Stimulated activated CD4-positive, alpha-beta T cell treated with anti-CD3 and anti-CD28 coated beads, Interleukin-4, amount 100 ng/mL, for 1 hour (primary cell): ENCODE data around the gene CSPG4.
"Not testable (repeated sequence)": the region's sequence is repeated elsewhere in the genome, so short reads cannot be mapped to it uniquely, and the experiment has no call there.

Source experiments
- DNase-seq: peaks from one replicate; pipeline ENCODE4 v3.0.0-alpha.2; 2020

CSPG4 gene

GRCh38 chr15:75686212-75686642, 26.4 kb downstream of the CSPG4 start:
- DNase-seq, result peak; percentile 78

- no peak for DNase-seq
These were observed 27.5 kb downstream of the CSPG4 start for GRCh38 chr15:75685195-75685594.

GRCh38 chr15:75684648-75685047, 28.0 kb downstream of the CSPG4 start:
- DNase-seq, result no peak

GRCh38 chr15:75683646-75684312, 28.9 kb downstream of the CSPG4 start:
- DNase-seq, result peak; percentile 73

DNA sequence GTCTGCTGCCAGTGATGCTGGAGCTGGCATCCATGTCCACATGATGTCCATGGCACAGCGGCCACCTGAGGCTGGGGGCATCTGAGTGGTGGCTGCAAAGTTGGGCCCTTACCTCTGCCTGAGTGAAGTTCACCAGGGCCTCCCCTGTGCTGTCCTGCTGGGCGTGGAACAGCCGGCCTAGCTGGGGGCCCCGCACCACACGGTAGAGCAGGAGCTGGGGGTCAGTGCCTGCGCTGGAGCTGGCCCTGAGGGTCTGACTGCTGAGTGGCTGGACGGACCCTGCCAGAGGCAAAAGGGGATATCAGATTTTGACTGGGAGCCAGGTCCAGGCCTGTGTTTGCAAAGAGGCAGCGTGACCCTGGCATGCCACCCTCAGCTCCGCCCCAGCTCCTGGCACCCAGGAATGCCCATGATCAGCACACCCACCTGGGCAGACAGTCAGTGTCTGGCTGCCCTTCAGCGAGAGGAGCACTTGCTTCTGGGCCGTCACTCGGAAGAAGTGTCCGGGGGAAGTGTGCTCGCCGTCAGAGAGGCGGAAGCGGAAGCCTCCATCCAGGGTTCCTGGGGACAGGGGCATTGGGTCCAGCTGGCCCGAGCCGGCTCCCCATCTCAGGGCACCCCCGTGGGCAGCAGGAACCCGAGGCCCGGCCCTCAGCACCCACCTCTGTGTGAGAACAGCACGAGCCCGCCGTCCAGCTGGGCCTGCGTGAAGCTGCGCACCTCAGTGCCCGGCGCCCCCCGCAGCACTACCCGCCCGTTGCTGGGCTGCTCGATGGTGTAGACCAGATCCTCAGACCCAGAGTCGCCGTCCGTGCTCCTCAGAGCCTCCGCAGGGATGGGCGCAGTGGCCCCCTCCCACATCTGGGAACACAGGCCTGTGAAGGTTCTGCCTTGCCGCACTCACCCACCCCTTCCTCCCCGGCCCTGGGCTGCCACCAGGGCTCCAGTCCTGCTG, 30.2 kb downstream of the CSPG4 start:
- no peak for DNase-seq

DNA sequence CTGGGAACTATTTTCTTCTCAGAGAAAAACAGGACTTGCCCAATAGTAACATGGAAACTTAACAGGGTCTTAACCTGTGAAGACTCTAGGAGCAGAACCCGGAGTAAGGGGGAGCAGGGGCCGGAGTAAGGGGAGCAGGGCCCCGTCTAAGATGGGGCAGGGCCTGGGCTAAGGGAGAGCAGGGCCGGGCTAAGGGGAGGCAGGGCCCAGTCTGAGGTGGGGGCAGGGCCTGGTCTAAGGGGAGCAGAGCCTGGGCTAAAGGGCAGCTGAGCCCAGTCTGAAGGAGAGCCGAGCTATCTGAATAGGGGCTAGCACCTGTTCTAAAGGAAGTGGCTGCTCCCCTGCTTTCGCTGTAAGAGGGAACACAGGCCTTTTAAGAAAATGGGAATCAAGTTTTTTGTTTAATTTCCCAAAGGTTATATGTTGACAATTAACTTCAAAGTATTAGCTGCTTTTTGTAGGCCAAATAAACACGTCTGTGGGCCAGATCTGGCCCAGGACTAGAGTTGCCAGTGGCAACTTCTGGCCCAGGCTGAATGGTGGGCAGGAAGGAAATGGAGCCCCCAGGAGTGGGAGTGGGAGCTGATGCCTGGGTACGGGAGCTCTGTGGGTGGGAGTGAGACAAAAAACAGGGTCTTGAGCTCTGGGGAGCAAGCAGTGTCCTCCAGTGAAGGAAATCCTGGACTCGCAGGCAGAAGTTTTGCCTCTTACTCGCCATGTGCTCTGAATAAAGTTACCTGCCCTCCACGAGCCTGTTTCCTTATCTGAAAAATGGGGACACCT, 32.5 kb downstream of the CSPG4 start:
- no peak for DNase-seq

GRCh38 chr15:75678324-75678690, 34.3 kb downstream of the CSPG4 start:
- not testable (repeated sequence) for DNase-seq

- DNase-seq, result no peak
These were observed 35.0 kb downstream of the CSPG4 start for GRCh38 chr15:75677465-75678323.

DNA sequence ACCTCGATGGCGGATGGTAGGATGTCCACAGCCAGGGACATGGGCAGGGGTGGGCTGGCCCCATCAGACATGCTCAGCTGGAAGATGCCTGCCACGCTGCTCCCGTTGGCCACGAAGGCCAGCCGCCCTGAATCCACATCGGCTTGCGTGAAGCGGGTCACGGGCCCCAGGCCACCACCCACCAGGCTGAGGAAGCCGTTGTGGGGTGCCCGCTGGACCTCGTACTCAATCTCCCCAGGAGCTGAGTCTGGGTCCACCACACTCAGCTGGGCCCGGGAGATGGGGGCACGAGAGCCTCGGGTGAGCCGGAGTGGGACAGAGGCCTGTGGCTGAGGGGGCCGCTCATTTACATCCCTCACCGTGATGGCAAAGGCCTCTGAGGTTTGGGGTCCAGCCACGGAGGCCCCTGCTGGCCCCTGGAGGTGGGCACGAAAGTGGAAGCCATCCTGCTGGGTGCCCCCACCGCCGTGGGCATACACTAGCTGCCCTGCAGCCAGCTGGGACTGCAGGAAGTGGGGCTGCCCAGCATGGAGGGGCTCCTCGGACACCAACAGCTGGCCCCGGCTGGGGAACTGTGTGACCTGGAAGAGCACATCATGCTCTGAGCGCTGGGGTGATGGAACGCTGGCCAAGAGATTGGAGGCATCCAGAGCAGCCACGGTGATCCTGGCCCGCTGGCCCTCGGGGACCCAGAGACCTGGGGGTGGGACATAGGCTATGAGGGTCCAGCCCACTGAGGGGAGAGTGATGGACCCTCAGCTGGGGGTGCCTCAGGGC, 35.8 kb downstream of the CSPG4 start:
- no peak for DNase-seq

GRCh38 chr15:75675579-75676404, 36.9 kb downstream of the CSPG4 start:
- DNase-seq, result no peak

- no peak for DNase-seq
These were observed 38.3 kb downstream of the CSPG4 start for GRCh38 chr15:75674366-75674765.

DNA sequence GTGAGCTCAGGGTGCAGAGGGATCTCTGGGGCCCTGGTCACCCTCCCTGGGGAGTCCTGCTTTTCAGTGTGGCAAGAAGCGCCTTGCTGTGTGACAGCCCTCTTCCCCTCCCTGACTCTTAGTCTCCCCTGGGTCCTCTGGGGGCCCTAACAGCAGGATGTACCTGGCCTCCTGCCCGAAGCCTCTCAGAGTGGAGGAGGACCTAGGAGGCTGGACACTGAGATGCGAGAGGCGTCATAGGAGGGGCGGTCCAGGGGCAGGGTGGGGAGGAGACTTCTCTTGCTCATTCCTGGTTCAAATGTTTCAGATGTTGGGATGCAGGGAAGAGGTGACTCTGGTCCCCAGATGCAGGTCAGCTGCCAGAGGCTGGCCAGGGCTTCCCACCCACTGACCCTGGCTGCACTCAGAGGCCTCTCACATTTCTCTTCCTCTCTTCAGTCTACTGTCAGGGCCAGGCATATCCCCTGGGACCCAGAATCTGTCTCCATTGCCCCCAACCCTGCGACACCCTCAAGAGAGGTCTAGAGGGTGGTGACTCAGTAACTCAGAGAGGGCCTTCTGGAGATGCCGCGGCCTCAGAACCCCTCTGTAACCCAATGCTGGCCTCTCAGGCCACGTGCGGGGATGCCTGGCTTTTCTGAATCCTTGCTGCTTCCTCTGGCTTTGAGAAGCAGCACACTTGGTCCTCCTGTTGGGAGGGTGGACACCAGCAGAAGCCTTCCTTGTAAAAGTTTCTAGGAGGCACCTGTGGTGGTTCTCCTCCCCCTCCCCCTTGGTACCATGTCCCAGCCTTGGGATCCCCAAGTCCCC, 39.0 kb downstream of the CSPG4 start:
- DNase-seq, result no peak

DNA sequence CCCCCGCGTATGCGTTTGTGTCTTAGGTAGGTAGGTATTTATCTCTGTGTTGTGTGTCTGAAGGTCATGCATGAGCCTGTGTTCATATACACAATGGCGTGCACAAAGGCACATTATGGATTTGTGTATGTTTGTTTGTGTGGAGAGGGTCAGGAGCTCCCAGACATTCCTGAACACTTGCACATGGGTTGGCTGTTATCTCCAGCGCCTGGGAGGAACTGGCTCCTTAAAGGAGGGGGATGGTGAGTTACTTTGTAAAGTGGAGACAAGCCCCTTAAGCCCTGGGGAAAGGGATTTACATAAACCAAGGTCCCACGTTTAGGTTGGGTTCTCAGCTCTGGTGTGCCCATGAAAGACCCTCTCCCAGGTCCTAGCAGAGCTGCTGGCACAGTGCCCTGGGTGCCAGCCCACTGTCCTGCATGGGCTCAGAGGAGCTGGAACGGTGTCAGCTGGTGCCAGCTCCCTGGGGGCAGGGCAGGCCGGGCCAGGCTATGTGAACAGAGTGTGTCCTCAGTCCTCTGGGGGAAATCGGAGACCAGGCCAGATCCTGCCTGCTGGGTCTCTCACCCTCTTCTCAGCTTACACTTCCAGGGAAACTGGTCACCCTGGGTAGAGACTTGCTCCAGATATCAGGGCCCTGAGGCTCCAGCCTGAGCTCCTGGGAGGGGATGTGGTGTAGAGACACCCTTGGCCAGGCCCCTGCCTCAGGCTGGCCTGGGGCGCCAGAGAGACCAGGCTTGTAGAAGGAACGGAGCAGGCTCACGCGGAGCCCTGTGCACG, 39.8 kb downstream of the CSPG4 start:
- DNase-seq, result no peak

DNA sequence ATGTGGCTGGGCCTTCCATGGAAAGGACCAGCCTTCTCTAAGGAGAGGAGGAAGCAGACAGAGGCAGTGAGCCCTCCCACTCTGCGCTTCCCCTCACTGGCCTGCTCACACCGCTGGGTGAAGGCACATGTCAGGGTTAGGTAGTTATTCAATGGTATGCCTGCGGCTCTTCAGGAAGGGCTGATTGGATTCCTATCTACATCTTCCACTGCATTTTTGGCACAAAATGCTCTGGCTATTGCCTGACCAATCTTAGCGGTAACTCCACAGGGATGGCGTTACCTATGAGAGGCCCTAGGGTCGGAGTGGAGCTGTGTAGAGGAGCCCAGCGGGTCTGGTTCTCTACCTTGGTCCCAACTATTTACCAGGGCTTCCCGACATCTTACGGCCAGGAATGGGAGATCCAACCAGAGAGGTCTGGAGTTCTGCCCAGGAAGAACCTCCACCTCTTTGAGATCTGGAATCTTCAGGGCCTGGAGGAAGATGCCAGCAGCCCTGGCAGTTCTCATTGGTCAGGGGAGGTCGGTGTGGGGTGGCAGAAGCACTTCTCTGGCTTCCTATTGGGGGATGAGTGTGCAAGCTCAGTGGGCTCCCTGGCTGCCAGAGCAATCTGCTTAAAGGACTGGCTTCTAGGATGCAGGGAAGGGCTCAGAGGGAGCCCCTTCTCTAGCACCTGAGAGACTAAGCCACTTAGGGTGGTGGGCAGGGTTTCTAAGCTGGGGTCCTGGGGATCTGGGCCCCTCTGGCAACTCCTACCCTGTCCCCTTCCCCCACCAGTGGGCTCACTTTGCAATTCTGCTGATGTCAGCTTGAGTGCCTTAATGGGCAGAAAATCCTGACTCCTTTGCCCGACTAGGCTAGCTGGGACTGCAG, 40.7 kb downstream of the CSPG4 start:
- no peak for DNase-seq

DNA sequence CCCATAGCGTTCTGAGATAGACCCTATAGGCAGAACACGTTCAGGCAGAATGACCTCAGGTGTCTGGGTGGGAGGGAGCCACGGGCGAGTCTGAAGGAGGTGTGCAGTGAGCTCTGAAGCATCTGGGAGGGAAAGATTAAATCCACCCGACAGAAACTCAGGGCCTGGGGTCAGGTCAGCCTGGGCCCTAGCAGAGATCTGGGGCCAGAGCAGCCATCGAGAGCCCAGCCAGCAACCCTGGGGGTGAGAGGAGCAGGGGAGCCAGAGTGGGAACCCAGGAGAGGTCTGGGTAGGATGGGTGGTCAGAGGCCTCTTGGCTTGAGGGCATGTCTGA, 42.8 kb downstream of the CSPG4 start:
- no peak for DNase-seq

DNA sequence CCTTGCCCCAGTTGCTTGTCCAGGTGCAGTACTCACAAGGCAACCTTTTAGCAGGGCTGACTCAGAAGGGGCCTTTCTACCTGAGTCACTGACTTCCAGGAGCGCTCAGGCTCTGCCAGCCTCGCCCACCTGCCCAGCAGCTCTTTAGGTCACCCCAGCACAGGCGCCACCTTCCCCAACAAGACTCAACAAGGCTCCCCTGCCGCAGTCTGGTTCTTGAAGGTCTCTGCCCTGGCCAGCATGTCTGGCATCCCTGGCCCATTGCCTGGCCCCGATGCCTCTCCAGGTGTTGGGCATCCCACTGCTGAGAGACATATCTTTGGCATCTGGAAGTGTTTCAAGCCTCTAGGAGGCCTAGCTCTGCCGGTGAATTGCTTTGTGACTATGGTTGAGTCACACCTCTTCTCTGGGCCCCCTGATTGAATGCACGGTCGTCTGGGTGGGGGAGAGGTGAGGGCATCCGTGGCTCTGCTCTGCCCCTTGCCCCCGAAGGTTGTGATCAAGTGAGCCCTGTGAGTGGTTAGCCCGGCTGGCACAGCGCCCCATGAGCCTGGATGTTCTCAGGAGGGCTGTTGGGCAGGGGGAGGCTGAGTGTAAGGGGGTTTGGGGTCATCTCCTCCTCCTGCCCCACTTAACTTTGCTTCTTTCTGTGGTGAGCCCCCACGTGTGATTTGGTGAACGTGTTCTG, 43.3 kb downstream of the CSPG4 start:
- no peak for DNase-seq

DNA sequence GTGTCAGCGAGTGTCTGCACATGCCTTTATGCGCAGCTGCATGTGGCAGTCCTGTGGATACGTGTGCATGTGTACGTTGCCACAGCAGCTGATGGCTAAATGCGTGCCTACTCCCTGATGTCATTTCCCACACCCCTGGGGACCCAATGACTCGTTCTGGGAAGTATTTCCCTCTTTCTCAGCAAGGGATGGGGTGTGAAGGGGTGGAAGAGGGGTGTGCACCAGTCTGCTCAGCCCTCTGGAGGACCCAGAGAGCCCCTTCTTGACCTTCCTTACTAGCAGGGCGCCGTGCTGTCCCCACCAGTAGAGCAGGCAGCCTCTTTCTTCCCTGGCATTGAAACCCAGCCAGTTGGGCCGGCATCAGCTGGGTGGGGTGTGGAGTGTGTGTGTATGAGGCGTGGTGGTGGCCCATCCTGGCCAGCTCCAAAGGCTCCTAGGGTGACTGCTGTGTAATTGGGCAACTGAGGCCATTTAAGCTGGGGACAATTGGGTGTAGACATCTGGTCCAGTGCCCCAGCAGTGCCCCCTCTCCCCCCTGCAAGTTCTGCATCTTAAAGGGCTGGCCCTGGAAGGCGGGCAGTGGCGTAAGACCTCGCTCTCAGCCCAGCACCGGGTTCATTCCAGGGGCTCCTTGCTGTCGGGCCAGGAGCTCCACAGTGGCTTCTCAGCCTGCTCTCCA, 45.7 kb downstream of the CSPG4 start:
- no peak for DNase-seq
